Gastroesophageal sphincter (tissue), 3 donors: Measurements from ENCODE around the gene C10orf143.

ENCODE experiments used
- CTCF ChIP-seq, 4 experiments: fragments of 200-600 bp in 2 of 4; fragments of 450-650 bp in 2 of 4; sonication (generic) in 1 of 4; IDR thresholded peaks; one replicate each; pipeline ENCODE4 v1.5.1; 2017 to 2019; ENCODE audit warnings: antibody characterized with exemption in 4 of 4, mild to moderate bottlenecking in 2 of 4, moderate library complexity in 2 of 4
- EP300 ChIP-seq: sonication (generic); formaldehyde crosslinking; IDR thresholded peaks from one replicate; pipeline ENCODE4 v1.6.1; 2017; ENCODE audit warnings: antibody characterized with exemption, mild to moderate bottlenecking
- POLR2A ChIP-seq, 2 donors: fragments of 450-650 bp; IDR thresholded peaks; one replicate each; pipeline ENCODE4 v1.6.1; 2017; ENCODE audit warnings: antibody characterized with exemption in 2 of 2, mild to moderate bottlenecking in 2 of 2, moderate library complexity in 1 of 2
- POLR2AphosphoS5 ChIP-seq: sonication (generic); formaldehyde crosslinking; IDR thresholded peaks from one replicate; pipeline ENCODE4 v1.6.1; 2017; ENCODE audit warnings: antibody characterized with exemption

- TF ChIP-seq CTCF (IDR thresholded peaks at IDR 0.05) (no peak), EP300 (no peak), POLR2AphosphoS5 (no peak), POLR2A (IDR thresholded peaks at IDR 0.05) (no peak)
Observed at GRCh38 chr10:130021383-130021950, 89.2 kb downstream of the C10orf143 start.
